LNCAP (cell line): Measurements from ENCODE around the gene GCSAML.

Experiments used
- CTCF ChIP-seq: fragments of 450-650 bp; IDR thresholded peaks from 2 replicates; pipeline ENCODE4 v1.5.1; 2017; ENCODE audit warnings: mild to moderate bottlenecking

The GCSAML gene

GRCh38 chr1:247548769-247549182 is at the start of gene GCSAML:
Gene GCSAML, plus strand, starts transcription at chr1:247549134. Its CDS starts 58 bp downstream, at chr1:247549192.
- TF ChIP-seq CTCF = no peak

- no peak for TF ChIP-seq CTCF
Observed at GRCh38 chr1:247500865-247501264, 48.1 kb upstream of the GCSAML start.

- no peak for TF ChIP-seq CTCF
Observed at GRCh38 chr1:247506831-247507230, 42.1 kb upstream of the GCSAML start.

GRCh38 chr1:247517795-247518612 is 30.9 kb upstream of the GCSAML start:
- TF ChIP-seq CTCF = no peak

- TF ChIP-seq CTCF = no peak
Observed at GRCh38 chr1:247518613-247518891, 30.4 kb upstream of the GCSAML start.

GRCh38 chr1:247528812-247529474 is 20.0 kb upstream of the GCSAML start:
- no peak for TF ChIP-seq CTCF

- TF ChIP-seq CTCF = no peak
Observed at GRCh38 chr1:247529771-247530355, 19.1 kb upstream of the GCSAML start.
